Fibroblast of villous mesenchyme (primary cell): ENCODE measurements around the gene ATP5PB. TPM values are rescaled to one million over a fixed set of nuclear protein-coding genes. Genes with fewer than 3 reads are reported as not detected.

ENCODE experiments used
- DNase-seq: peaks from one replicate; pipeline ENCODE4 v3.0.0-alpha.2; 2010; ENCODE audit warnings: low read depth
- H3K4me3 ChIP-seq: 2 replicates; pipeline ENCODE4 v1.5.1; 2011; ENCODE audit warnings: low read depth, mild to moderate bottlenecking, low read length
- CTCF ChIP-seq: IDR thresholded peaks from 2 replicates; pipeline ENCODE4 v1.5.1; 2012; ENCODE audit warnings: low read depth, mild to moderate bottlenecking, low read length; ENCODE audit not compliant: insufficient read depth
- small RNA-seq: library from RNA; depleted of rRNA; stranded (forward); fragments of <200 nt; gene quantifications from one replicate; pipeline ENCODE3, GENCODE V24; 2012
- total RNA-seq: library from RNA; depleted of rRNA; stranded (reverse); fragments of >200 nt; gene quantifications from 2 replicates; pipeline ENCODE4 v1.2.3, GENCODE V29; 2012

ATP5PB gene
- total RNA-seq, 1 donor = 286 TPM

- DNase-seq = peak; percentile 78
- peak overlapping the region; percentile 9 for H3K4me3 ChIP-seq
- TF ChIP-seq CTCF = no peak
Observed at GRCh38 chr1:111507411-111508201, 58.3 kb downstream of the ATP5PB start.

GRCh38 chr1:111509997-111510375 is 60.7 kb downstream of the ATP5PB start:
- TF ChIP-seq CTCF = no peak
- peak; percentile 9 for DNase-seq
- H3K4me3 ChIP-seq = no peak overlapping the region

- no peak for TF ChIP-seq CTCF
- H3K4me3 ChIP-seq = no peak overlapping the region
- DNase-seq = no peak
Observed at GRCh38 chr1:111511370-111511769, 62.1 kb downstream of the ATP5PB start.

Small RNA genes within 50 kb of the gene (small RNA-seq; reads per million reads assigned to genes)
- gene RF00019 = not detected
- gene RNU6-792P = not detected

Other genes starting within 250 kb of the ATP5PB start
- gene DENND2D, start 248.8 kb upstream of the ATP5PB start, total RNA-seq = 2.3 and 4.3 TPM in 2 replicates
- not detected in 2 replicates for gene CHI3L2, start 221.8 kb upstream of the ATP5PB start, total RNA-seq
- not detected in 2 replicates for gene CHIA, start 158.6 kb upstream of the ATP5PB start, total RNA-seq
- gene OVGP1, start 21.7 kb upstream of the ATP5PB start, total RNA-seq = 0.64 and 0.86 TPM in 2 replicates
- 40.9 and 59.2 TPM in 2 replicates for gene WDR77, start 208 bp upstream of the ATP5PB start, total RNA-seq
- under 0.01 TPM in 2 replicates for gene C1orf162, start 24.5 kb downstream of the ATP5PB start, total RNA-seq
- not detected in 2 replicates for gene ADORA3, start 54.2 kb downstream of the ATP5PB start, total RNA-seq
- gene TMIGD3, start 54.2 kb downstream of the ATP5PB start, total RNA-seq = under 0.01 and 0.43 TPM in 2 replicates
- gene RAP1A, start 170.3 kb downstream of the ATP5PB start, total RNA-seq = 13.5 and 25.5 TPM in 2 replicates